Activated CD8-positive, alpha-beta memory T cell treated with anti-CD3 and anti-CD28 coated beads for 1 hour (primary cell): ENCODE results near the gene TNFSF12.

Experiments
- DNase-seq, 2 donors: peaks; one replicate each; pipeline ENCODE4 v3.0.0-alpha.2; 2020; ENCODE audit warnings: low read depth in 1 of 2; ENCODE audit errors: extremely low read depth in 1 of 2

Gene TNFSF12

DNA sequence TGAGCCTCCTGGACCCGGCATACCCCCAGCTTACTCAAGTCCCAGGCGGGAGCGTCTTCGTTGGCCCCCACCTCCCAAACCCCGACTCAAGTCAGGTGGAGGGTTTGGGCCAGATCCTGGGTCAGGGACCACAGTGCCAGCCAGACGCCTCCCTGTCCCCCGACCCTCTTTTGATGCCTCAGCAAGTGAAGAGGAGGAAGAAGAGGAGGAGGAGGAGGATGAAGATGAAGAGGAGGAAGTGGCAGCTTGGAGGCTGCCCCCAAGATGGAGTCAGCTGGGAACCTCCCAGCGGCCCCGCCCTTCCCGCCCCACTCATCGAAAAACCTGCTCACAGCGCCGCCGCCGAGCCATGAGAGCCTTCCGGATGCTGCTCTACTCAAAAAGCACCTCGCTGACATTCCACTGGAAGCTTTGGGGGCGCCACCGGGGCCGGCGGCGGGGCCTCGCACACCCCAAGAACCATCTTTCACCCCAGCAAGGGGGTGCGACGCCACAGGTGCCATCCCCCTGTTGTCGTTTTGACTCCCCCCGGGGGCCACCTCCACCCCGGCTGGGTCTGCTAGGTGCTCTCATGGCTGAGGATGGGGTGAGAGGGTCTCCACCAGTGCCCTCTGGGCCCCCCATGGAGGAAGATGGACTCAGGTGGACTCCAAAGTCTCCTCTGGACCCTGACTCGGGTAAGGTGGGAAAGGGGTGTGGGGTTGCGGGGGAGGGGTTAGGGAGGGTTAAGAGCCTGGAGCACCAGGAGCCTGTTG, 14.4 kb downstream of the TNFSF12 start:
- no peak for DNase-seq

DNA sequence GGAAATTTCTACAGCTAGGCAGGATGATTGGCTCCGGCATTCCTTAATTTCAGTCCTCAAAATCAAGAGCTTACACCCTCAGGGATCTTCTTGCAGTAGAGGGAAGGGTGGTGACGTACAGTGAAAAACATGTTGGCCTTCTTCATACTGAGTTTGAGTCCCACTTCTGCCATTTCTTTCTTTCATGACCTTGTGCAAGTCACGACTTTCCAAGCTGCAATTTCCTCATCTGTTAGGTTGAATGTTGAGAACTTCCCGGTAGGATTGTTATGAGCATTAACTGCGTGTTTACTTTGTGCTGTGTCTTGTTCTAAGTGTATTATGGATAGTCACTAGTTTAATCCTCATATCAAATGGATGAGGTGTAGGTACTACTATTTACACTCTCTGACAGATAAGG, 20.7 kb downstream of the TNFSF12 start:
- no peak for DNase-seq

DNA sequence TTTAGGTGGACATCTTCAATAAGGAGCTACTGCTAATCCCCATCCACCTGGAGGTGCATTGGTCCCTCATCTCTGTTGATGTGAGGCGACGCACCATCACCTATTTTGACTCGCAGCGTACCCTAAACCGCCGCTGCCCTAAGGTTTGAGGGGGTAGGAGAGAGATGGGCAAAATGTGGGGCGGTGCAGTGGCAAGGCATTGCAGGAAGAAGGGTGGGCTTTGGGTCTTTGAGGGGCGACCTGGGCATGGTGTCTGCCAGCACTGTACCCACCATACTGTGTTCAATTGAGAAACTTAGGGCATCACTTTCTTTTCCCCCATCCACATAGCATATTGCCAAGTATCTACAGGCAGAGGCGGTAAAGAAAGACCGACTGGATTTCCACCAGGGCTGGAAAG, 21.5 kb downstream of the TNFSF12 start:
- no peak for DNase-seq

DNA sequence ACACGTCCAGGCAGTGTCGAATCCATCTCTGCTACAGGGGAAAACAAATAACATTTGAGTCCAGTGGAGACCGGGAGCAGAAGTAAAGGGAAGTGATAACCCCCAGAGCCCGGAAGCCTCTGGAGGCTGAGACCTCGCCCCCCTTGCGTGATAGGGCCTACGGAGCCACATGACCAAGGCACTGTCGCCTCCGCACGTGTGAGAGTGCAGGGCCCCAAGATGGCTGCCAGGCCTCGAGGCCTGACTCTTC, 23.4 kb downstream of the TNFSF12 start:
- DNase-seq = no peak

DNA sequence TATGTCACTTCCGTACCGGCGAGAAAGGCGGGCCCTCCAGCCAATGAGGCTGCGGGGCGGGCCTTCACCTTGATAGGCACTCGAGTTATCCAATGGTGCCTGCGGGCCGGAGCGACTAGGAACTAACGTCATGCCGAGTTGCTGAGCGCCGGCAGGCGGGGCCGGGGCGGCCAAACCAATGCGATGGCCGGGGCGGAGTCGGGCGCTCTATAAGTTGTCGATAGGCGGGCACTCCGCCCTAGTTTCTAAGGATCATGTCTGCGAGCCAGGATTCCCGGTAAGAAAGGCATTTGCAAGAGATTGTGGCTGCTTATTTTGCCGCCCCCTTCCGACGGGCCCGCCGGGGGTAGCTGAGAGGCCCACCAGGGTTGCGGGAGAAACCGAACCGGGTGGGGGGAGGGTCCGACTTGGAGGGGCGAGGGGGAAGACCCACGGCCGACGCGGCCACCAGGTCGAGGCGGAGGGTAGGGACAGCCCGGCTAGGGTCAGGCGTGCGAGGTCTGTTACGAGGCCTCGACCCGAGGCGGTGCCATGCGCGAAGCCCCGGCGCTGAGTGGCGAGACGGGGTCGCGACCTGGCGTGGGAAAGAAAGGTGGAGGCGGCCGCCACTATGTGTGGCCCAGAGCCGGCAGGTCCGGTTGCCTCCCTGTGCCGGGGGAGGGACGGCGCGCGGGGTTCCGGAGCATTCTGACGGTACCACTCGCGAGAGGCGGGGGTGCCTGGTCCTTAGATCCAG, 23.9 kb downstream of the TNFSF12 start:
- peak; percentile 98 to 100 for DNase-seq

DNA sequence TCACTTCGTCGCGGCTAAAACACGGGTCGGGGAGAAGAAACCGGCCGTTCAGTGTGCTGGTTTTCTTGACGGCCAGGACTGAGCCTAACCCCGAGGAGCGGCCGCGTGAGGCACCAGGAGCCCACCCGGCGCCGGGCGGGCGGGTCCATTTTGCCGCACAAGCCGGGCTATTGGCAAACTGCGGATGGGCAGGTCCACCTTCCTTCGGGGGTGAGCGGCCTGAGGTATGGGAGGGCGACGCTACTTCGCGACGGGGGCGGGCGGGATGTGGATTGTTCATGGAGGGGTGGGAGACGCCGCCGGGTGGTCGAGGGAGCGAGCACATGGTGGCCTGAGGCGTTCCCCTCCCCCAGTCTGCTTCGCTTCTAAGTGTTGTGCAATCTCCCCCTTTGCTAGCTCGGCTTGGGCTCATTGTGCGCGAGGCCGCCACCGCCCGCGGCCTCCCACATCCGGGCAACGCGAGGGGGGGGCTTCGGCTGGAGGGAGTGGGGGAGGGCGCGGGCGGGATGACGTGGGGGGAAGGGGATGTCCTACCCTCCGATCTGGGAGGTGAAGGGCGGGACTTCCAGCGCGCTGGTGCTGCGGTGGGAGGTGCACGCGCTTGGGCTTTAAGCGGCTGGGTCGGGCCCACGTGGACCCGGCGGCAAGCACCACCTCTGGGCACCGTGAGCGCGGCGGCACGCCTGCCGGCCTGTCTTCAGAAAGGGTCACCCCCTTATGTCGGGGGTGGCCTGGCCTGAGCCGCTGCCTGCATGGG, 24.6 kb downstream of the TNFSF12 start:
- peak; percentile 81 to 87 for DNase-seq

DNA sequence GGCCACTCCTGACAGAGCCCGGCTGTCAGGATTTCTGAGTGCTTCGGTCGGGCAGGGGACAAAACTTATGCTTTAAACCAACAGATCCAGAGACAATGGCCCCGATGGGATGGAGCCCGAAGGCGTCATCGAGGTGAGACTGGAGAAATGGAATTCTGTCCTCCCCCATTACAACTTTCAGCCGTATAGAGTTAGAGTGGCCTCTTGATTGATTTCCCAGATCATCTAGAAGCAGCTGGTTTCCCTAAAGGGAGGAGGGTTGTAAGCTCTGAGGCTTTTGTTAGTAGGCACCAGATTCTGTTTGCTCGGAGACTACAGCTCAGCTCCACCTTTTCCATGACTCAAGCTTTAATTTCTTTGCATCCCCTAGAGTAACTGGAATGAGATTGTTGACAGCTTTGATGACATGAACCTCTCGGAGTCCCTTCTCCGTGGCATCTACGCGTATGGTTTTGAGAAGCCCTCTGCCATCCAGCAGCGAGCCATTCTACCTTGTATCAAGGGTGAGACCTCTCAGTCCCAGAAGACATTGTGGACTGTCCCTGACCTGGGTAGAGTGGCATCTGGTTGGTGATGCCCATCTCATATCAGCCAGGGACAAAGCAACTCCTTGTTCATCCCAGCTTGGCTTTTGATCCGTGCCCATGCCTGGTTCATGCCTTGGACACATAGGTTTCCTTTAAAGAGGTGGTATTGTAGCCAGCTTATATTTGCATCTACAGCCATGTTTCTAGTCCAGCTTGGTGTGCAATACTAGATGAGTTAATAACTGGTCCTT, 25.5 kb downstream of the TNFSF12 start:
- no peak for DNase-seq

DNA sequence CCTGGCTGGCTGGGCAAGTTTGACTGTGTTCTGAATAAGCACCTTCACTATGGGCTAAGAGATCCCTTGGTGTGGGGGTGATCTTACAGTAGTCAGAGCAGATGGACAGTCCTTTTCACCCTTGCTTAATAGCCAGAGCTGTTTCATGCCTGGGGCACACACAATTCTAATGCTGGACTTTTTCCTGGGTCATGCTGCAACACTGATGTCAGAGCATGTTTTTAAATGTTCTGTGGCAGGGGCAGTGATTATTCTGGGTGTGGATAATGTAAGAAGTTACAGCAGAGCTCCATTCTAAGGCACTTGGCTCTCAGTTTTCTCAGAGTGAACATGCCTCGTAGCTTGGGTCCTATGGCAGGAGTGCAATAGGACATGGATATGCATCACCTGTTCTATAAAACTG, 26.6 kb downstream of the TNFSF12 start:
- DNase-seq = no peak

DNA sequence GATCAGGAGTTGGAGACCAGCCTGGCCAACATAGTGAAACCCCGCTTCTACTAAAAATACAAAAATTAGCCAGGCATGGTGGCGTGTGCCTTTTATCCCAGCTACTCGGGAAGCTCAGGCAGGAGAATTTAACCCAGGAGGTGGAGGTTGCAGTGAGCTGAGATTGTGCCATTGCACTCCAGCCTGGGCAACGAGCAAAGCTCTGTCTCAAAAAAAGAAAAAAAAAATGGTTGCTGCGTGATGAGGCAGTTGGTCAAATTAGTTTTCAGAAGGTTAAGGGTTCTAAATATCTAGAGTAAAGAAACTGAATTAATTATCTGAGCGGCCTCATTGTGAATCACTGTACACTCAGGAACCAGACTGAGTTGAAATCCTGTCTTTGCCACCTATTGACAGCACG, 27.1 kb downstream of the TNFSF12 start:
- no peak for DNase-seq

DNA sequence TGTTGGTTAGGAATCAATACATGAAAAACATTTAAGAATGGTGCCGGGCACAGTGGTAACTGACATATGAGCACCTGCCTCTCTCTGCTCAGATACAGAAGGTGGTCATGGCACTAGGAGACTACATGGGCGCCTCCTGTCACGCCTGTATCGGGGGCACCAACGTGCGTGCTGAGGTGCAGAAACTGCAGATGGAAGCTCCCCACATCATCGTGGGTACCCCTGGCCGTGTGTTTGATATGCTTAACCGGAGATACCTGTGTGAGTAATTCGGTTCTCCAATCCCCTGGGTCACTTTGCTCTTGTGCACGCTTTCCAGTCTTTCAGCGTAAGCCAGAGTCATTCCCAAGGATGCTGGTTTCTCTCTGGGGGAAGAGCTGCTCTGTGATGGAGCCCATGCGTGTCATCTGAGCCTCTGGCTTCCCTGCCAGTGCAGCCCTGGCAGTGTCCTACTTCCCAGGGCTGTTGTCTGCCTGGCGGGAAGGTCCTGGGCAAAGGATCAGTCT, 27.6 kb downstream of the TNFSF12 start:
- no peak for DNase-seq

DNA sequence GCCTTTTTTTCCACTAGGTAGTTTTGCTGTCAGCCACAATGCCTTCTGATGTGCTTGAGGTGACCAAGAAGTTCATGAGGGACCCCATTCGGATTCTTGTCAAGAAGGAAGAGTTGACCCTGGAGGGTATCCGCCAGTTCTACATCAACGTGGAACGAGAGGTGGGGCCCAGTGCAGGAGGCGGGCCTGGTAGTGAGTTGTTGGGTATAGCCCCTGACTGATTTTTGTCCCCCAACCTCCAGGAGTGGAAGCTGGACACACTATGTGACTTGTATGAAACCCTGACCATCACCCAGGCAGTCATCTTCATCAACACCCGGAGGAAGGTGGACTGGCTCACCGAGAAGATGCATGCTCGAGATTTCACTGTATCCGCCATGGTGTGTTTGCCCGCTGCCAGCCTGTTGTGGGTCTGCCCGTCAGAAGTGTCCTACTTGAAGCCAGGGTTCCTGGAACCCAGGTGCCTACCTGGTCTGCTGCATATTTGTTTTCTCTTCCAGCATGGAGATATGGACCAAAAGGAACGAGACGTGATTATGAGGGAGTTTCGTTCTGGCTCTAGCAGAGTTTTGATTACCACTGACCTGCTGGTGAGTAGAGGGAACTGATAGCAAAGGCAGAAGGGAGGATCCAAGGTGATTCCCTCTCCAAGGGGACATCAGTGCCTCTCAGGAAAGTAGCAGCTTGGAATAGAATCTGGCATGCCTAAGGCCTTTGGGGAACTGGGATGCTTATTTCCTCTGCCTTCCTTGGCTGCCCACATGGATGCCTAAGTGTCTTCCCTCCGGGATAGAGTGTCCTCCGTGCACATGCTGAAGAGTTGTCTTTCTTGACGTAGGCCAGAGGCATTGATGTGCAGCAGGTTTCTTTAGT, 28.7 kb downstream of the TNFSF12 start:
- no peak for DNase-seq

DNA sequence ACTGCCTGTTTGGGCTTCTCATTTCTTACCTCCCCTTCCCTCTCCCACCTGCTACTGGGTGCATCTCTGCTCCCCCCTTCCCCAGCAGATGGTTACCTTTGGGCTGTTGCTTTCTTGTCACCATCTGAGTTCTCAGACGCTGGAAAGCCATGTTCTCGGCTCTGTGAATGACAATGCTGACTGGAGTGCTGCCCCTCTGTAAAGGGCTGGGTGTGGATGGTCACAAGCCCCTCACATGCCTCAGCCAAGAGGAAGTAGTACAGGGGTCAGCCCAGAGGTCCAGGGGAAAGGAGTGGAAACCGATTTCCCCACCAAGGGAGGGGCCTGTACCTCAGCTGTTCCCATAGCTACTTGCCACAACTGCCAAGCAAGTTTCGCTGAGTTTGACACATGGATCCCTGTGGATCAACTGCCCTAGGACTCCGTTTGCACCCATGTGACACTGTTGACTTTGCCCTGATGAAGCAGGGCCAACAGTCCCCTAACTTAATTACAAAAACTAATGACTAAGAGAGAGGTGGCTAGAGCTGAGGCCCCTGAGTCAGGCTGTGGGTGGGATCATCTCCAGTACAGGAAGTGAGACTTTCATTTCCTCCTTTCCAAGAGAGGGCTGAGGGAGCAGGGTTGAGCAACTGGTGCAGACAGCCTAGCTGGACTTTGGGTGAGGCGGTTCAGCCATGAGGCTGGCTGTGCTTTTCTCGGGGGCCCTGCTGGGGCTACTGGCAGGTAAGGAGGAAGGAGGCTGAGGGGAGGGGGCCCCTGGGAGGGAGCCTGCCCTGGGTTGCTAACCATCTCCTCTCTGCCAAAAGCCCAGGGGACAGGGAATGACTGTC, 30.4 kb downstream of the TNFSF12 start, which contains the start of gene CD68:
CD68 (plus strand) TSS at position 638 of the 833 bp plus-strand sequence; CDS start at position 678, 40 bp downstream.
- peak in 1 of 2 donors; percentile 28 for DNase-seq

DNA sequence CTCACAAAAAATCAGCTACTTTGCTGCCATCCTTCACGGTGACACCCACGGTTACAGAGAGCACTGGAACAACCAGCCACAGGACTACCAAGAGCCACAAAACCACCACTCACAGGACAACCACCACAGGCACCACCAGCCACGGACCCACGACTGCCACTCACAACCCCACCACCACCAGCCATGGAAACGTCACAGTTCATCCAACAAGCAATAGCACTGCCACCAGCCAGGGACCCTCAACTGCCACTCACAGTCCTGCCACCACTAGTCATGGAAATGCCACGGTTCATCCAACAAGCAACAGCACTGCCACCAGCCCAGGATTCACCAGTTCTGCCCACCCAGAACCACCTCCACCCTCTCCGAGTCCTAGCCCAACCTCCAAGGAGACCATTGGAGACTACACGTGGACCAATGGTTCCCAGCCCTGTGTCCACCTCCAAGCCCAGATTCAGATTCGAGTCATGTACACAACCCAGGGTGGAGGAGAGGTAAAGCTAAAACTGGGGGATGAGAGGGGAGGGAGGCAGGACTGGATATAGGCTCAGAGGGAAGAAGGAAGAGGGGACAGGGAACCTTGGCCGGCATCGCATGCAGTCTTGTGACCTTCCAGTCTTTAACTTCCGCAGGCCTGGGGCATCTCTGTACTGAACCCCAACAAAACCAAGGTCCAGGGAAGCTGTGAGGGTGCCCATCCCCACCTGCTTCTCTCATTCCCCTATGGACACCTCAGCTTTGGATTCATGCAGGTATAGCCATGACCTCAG, 31.2 kb downstream of the TNFSF12 start:
- no peak for DNase-seq

DNA sequence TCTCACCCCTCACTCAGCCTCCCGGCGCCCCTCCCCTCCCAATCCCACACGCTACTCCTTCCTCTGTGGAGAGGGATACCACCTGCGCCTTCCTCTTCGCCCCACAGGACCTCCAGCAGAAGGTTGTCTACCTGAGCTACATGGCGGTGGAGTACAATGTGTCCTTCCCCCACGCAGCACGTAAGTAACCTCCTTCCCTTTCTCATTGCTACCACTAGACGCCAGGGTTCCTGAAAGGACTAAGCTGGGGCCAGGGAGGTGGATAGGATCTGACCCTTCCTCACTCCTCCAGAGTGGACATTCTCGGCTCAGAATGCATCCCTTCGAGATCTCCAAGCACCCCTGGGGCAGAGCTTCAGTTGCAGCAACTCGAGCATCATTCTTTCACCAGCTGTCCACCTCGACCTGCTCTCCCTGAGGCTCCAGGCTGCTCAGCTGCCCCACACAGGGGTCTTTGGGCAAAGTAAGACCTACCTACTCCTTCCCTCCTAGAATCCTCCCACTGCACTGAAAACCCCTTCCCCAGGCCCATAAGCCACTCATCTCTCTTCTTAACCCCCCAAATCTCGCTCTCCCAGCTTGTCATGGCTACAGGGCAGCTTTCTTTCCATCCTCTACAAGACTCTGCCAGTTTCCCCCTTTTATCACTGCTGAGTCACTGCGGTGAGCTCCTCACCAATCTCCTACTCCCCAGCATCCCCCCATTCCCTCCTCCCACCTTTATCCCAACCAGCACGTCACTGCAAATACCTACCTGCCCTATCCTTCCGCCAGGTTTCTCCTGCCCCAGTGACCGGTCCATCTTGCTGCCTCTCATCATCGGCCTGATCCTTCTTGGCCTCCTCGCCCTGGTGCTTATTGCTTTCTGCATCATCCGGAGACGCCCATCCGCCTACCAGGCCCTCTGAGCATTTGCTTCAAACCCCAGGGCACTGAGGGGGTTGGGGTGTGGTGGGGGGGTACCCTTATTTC, 32.0 kb downstream of the TNFSF12 start:
- no peak for DNase-seq

DNA sequence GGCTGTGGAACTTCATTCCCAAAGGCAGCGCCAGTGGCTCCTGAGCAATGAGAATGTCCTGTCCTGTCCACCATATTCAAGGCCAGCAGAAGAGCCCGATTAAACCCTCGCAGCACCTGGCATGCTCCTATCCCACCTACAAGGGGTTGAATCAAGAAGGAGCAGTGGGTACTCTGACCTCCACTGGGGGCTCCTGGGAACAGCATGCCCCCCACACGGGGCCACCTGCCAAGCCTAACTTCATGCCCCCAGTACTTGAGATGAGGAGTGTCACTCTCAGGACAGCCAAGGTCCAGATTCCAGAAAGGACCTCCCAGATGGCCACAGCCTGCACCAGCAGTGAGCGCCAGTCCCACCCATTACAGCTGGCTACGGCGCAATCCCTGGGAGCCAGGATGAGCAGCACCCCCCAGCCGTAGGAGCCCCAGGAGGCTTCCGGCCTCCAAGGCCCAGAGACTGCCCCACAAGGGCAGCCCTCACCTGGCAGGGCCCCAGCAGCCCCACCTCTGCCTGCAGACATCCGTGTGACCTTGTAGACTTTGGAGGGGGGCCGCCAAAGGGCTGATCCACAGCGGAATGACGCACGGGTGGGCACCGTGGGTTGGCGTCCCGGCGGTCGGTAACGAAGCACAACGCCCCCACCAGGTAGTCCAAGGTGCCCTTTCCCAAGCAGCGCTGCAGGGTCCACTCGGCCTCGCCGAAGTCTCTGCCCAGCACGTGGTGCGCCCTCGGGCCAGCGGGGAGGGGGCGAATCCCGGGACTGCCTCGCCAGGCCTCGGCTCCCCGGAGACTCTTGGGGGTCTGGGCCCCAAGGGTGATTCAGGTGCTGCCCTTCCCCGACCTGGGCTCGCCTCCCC, 33.8 kb downstream of the TNFSF12 start:
- DNase-seq = no peak
